ENCODE measurements around the gene MOB3B. TPM values are rescaled to one million over a fixed set of nuclear protein-coding genes. Genes with fewer than 3 reads are reported as not detected.
A peak's percentile ranks its signal among the peaks of the same experiment; 100 is the strongest.

The MOB3B gene
- total RNA-seq, 2 experiments from 2014 or later, result 3.0 to 3.2 TPM

DNA sequence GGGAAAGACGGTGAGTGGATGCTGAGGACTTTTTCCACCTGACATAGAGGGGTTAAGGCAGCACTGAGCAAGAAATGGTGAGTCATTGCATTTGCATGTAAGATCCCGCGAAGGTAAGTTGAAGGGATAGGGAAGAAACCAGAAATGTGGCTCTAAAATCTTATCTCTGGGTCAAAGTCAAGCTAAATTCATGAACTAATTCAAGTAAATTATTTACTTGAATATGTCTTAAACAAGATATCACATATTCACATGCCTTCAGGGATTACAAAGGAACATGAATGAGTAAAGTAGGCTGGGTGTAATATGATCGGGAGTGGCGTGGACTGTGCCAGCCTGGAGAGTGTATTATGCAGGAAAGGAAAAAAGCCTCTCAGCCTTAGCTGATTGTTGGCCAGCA is 158.2 kb downstream of the MOB3B start:
- Mint-ChIP-seq H3K4me1 (ENCODE audit: low read depth) (peaks cover 27% of the 10 kb centered on the region), H3K9me3 (no peaks in the 10 kb centered on the region), H3K4me3 (no peak overlapping the region), H3K27me3 (ENCODE audit: low read depth) (peaks cover 6% of the 10 kb centered on the region), H3K27ac (no peak overlapping the region), H3K36me3 (ENCODE audit: low read depth) (no peaks in the 10 kb centered on the region)
- DNase-seq, result no peak
- intact Hi-C loops (cut with micrococcal nuclease), result no loop called here
- CTCF ChIA-PET, result no interaction called here

DNA sequence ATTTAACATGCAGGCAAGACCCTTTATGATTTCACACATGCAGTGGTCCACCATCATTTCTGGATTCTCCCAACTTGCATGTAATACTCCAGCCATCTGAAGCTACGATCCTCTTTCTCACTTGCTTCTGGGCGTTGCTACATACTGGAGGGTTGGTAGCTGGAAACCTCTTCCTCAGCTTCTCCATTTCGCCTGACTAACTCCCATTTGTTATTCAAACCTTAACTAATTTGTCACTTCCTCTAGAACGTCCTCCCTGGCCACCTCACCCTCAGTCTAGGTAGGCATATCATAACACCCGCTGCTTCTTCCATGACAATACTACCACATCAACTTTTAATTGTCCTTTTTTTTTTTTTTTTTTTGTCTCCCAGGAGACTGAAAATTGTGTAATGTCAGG is 160.0 kb downstream of the MOB3B start:
- peaks cover 40% of the 10 kb centered on the region for H3K4me1 Mint-ChIP-seq (ENCODE audit: low read depth)
- H3K9me3 Mint-ChIP-seq, result no peaks in the 10 kb centered on the region
- H3K27me3 Mint-ChIP-seq (ENCODE audit: low read depth), result peaks cover 6% of the 10 kb centered on the region
- no peak overlapping the region for H3K27ac Mint-ChIP-seq
- intact Hi-C loops (cut with micrococcal nuclease), result loop anchor here (5.0 to 10.0 kb wide), 2 partner anchors 415 to 477 kb away; partner anchors contain the start of gene CAAP1
- no peaks in the 10 kb centered on the region for H3K36me3 Mint-ChIP-seq (ENCODE audit: low read depth)
- H3K4me3 Mint-ChIP-seq, result no peak overlapping the region
- CTCF ChIA-PET, result no interaction called here
- DNase-seq, result no peak

DNA sequence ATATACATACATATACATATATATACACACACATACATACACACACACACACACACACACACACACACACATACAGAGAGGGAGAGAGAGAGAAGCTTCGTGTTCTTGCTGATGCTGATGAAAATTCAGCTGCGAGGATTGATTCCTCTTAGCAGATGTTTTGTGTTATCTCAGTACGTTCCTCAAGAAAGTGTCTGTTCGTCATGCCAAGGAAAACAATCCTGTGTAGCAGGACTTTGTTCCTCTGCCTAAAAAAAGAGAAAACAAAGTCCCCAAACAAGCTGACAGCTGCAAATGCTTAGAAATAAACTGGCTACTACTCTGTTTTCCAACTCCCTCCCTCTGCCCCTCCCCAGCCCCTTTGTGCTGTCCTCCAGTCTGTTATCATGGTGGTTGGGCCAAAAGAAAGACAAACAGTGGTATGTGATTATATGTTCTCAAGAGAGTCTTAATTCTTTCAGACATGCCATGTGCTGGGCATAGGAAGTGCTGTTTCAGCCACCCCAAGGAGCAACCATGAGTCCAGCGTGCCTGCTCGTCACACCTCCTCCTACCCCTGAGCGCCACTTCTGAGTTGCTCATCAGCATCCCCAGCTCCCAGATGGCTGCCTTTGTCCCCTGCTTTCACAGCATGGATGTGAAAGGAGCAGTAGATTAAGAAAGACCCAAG is 161.2 kb downstream of the MOB3B start:
- H3K27ac Mint-ChIP-seq, result no peak overlapping the region
- no peak overlapping the region for H3K4me3 Mint-ChIP-seq
- H3K36me3 Mint-ChIP-seq (ENCODE audit: low read depth), result no peaks in the 10 kb centered on the region
- CTCF ChIA-PET, result interaction anchor here (3.7 kb wide), 1 partner anchor 162 kb away, joined by 23 read pairs; the partner anchor contains the start of gene MOB3B
- no peaks in the 10 kb centered on the region for H3K9me3 Mint-ChIP-seq
- H3K4me1 Mint-ChIP-seq (ENCODE audit: low read depth), result peaks cover 40% of the 10 kb centered on the region
- peaks cover 6% of the 10 kb centered on the region for H3K27me3 Mint-ChIP-seq (ENCODE audit: low read depth)
- intact Hi-C loops (cut with micrococcal nuclease), result loop anchor here (5.0 to 10.0 kb wide), 2 partner anchors 416 to 476 kb away; partner anchors contain the start of gene CAAP1
- no peak for DNase-seq

- Mint-ChIP-seq H3K4me1 (ENCODE audit: low read depth) (peaks cover 40% of the 10 kb centered on the region), H3K36me3 (ENCODE audit: low read depth) (no peaks in the 10 kb centered on the region), H3K27ac (no peak overlapping the region), H3K4me3 (no peak overlapping the region), H3K27me3 (ENCODE audit: low read depth) (peaks cover 6% of the 10 kb centered on the region), H3K9me3 (no peaks in the 10 kb centered on the region)
- DNase-seq, result no peak
- intact Hi-C loops (cut with micrococcal nuclease), result loop anchor here (1.0 to 10.0 kb wide), 8 partner anchors 11 to 476 kb away; partner anchors contain the start of genes CAAP1, IFNK and PLAA
- CTCF ChIA-PET, result interaction anchor here (3.7 kb wide), 1 partner anchor 162 kb away, joined by 23 read pairs; the partner anchor contains the start of gene MOB3B
Observed at GRCh38 chr9:27367921-27368315, 161.7 kb downstream of the MOB3B start.

GRCh38 chr9:27367175-27367798 is 162.3 kb downstream of the MOB3B start:
- peak; percentile 52 for DNase-seq
- peak overlapping the region; percentile 52 for H3K4me3 Mint-ChIP-seq

GRCh38 chr9:27365707-27366376 is 163.8 kb downstream of the MOB3B start:
- Mint-ChIP-seq H3K36me3 (ENCODE audit: low read depth) (no peaks in the 10 kb centered on the region), H3K27ac (peak overlapping the region; percentile 87), H3K4me3 (no peak overlapping the region), H3K9me3 (no peaks in the 10 kb centered on the region), H3K4me1 (ENCODE audit: low read depth) (peaks cover 40% of the 10 kb centered on the region), H3K27me3 (ENCODE audit: low read depth) (peaks cover 6% of the 10 kb centered on the region)
- peak; percentile 85 for DNase-seq
- intact Hi-C loops (cut with micrococcal nuclease), result loop anchor here (1.0 to 10.0 kb wide), 10 partner anchors 58 to 474 kb away; partner anchors contain the start of genes C9orf72, CAAP1, MOB3B and PLAA
- CTCF ChIA-PET, result interaction anchor here (2.1 to 3.7 kb wide), 2 partner anchors 33 to 164 kb away, joined by 10 to 23 read pairs; partner anchors contain the start of gene MOB3B

More at GRCh38 chr9:27367175-27367798, 162.3 kb downstream of the MOB3B start:
- H3K36me3 Mint-ChIP-seq (ENCODE audit: low read depth), result no peaks in the 10 kb centered on the region
- H3K27me3 Mint-ChIP-seq (ENCODE audit: low read depth), result peaks cover 6% of the 10 kb centered on the region
- peaks cover 40% of the 10 kb centered on the region for H3K4me1 Mint-ChIP-seq (ENCODE audit: low read depth)
- peak overlapping the region; percentile 87 for H3K27ac Mint-ChIP-seq
- H3K9me3 Mint-ChIP-seq, result no peaks in the 10 kb centered on the region
- CTCF ChIA-PET, result interaction anchor here (1.0 to 3.7 kb wide), 3 partner anchors 11 to 163 kb away, joined by 3 to 23 read pairs (median 4); partner anchors contain the start of gene MOB3B
- intact Hi-C loops (cut with micrococcal nuclease), result loop anchor here (1.0 to 10.0 kb wide), 8 partner anchors 12 to 475 kb away; partner anchors contain the start of genes CAAP1, IFNK and PLAA

DNA sequence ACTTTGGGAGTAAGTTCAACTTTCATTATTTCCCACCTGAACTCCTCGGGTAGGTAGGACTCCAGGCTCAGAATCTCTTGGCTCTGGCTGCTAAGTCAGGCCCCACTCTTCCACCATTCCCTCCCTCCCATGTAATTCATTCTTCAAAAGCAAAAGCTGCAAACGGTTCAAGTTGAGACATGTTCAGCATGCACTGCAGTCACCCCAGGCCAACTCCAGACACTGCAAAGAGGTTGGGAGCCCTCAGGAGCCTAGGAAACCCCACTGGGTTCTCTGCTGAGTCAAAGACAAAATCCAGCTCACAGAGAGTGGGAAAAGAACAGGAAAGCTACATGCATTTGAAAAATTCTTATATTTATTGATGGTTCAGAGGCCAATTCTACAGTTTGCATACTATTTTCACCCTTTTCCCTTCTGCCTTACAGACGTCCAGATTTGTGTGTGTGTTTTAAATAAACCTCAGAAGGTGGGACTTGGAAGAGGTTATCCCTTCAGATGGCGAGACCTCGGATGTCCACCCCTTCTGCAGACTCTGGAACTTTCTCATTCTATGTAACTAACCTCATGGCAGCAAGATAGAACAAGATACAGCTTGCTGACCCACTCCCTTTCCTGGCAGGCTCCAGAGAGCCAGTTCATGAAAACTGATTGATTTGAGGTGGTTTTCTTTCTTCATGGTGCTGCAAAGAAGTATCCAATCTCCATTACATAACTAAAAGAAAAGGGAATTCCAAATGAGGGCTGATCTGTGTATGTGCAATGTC is 167.0 kb downstream of the MOB3B start:
- no peaks in the 10 kb centered on the region for H3K27me3 Mint-ChIP-seq (ENCODE audit: low read depth)
- CTCF ChIA-PET, result interaction anchor here (2.1 kb wide), 1 partner anchor 30 kb away, joined by 9 read pairs; no protein-coding TSS in a partner anchor
- peaks cover 6% of the 10 kb centered on the region for H3K36me3 Mint-ChIP-seq (ENCODE audit: low read depth)
- H3K4me3 Mint-ChIP-seq, result no peak overlapping the region
- no peak for DNase-seq
- no peaks in the 10 kb centered on the region for H3K9me3 Mint-ChIP-seq
- H3K27ac Mint-ChIP-seq, result no peak overlapping the region
- intact Hi-C loops (cut with micrococcal nuclease), result loop anchor here (10.0 kb wide), 1 partner anchor 422 kb away; no protein-coding TSS in a partner anchor
- peaks cover 25% of the 10 kb centered on the region for H3K4me1 Mint-ChIP-seq (ENCODE audit: low read depth)

DNA sequence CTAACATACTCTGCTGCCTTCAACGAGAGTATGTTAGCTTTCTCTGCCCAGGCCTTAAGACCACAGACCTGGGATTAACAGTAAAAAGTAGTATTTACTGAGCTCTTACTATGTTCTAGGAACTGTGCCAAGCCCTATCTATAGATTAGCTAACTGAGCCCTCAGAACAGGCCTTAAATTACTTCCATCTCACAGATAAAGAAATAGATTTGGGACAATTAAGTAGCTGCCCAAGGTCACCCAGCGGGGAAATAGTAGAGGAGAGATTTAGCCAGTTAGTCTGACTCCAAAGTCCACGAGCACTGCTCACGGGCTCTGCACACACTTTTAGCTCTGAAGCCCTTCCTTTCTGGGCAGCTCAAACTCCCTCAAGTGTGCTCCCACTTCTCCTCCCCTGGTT is 168.1 kb downstream of the MOB3B start:
- DNase-seq, result no peak
- intact Hi-C loops (cut with micrococcal nuclease), result loop anchor here (10.0 kb wide), 1 partner anchor 423 kb away; no protein-coding TSS in a partner anchor
- H3K9me3 Mint-ChIP-seq, result no peaks in the 10 kb centered on the region
- H3K36me3 Mint-ChIP-seq (ENCODE audit: low read depth), result peaks cover 6% of the 10 kb centered on the region
- no peak overlapping the region for H3K4me3 Mint-ChIP-seq
- H3K27ac Mint-ChIP-seq, result no peak overlapping the region
- CTCF ChIA-PET, result interaction anchor here (2.1 kb wide), 1 partner anchor 29 kb away, joined by 9 read pairs; no protein-coding TSS in a partner anchor
- no peaks in the 10 kb centered on the region for H3K27me3 Mint-ChIP-seq (ENCODE audit: low read depth)
- H3K4me1 Mint-ChIP-seq (ENCODE audit: low read depth), result peaks cover 14% of the 10 kb centered on the region

DNA sequence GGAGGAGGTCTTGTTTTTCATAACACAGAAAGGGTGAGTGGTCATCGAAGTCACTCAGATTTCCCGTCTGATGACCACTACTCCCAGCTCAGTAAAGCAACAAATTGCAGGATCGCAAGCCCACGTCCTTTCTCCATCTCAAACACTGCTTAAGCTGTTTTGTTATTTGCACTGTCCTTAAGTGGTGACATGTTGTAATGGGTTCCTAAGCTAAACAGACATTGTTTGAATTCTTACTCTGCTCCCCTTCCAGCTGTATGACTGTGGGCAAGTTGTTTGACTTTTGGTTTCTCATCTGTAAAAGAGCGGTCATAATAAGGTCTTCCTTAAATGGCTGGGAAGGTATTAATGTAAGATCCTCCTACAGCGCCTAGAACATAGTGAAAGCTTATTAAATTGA is 169.9 kb downstream of the MOB3B start:
- H3K27me3 Mint-ChIP-seq (ENCODE audit: low read depth), result no peaks in the 10 kb centered on the region
- CTCF ChIA-PET, result interaction anchor here (0.5 kb wide), 1 partner anchor 200 kb away, joined by 3 read pairs; no protein-coding TSS in a partner anchor
- H3K27ac Mint-ChIP-seq, result no peak overlapping the region

DNA sequence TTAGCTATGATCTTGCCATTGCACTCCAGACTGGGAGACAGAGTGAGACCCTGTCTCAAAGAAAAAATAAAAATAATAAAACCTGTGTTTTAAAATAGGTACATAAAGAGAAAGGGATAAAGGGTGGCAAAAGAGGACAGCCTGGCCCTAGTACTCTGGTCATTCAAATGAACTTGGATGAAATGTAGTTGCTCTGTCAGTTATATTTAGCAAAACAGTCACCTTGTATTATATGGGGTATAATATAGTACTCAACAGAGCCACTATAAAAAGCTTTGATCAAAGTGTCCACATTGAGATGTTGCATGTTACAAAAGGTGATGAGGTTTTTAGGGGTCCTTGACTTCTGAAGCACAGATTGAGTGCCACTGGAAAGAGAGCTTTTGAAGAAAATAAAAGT is 171.6 kb downstream of the MOB3B start:
- Mint-ChIP-seq H3K4me1 (ENCODE audit: low read depth) (peaks cover 6% of the 10 kb centered on the region), H3K9me3 (no peaks in the 10 kb centered on the region), H3K36me3 (ENCODE audit: low read depth) (peaks cover 6% of the 10 kb centered on the region), H3K4me3 (no peak overlapping the region), H3K27me3 (ENCODE audit: low read depth) (no peaks in the 10 kb centered on the region), H3K27ac (no peak overlapping the region)
- no peak for DNase-seq
- intact Hi-C loops (cut with micrococcal nuclease), result no loop called here
- CTCF ChIA-PET, result interaction anchor here (1.6 to 2.0 kb wide), 2 partner anchors 25 to 168 kb away, joined by 6 to 8 read pairs; no protein-coding TSS in a partner anchor

More for the DNA sequence above, 169.9 kb downstream of the MOB3B start:
- Mint-ChIP-seq H3K4me3 (no peak overlapping the region), H3K4me1 (ENCODE audit: low read depth) (no peaks in the 10 kb centered on the region), H3K9me3 (no peaks in the 10 kb centered on the region), H3K36me3 (ENCODE audit: low read depth) (peaks cover 6% of the 10 kb centered on the region)
- intact Hi-C loops (cut with micrococcal nuclease), result loop anchor here (10.0 kb wide), 1 partner anchor 425 kb away; no protein-coding TSS in a partner anchor
- DNase-seq, result no peak

- Mint-ChIP-seq H3K36me3 (ENCODE audit: low read depth) (peaks cover 6% of the 10 kb centered on the region), H3K4me3 (no peak overlapping the region), H3K4me1 (ENCODE audit: low read depth) (peaks cover 18% of the 10 kb centered on the region), H3K27me3 (ENCODE audit: low read depth) (no peaks in the 10 kb centered on the region), H3K9me3 (no peaks in the 10 kb centered on the region), H3K27ac (no peak overlapping the region)
- CTCF ChIA-PET, result no interaction called here
- intact Hi-C loops (cut with micrococcal nuclease), result no loop called here
- no peak for DNase-seq
Observed at GRCh38 chr9:27356446-27356845, 173.2 kb downstream of the MOB3B start.
